Lower leg skin (tissue), 3 donors: ENCODE results near the gene TAC4.

Source experiments
- POLR2A ChIP-seq, 2 donors: fragments of 450-650 bp; IDR thresholded peaks; one replicate each; pipeline ENCODE4 v1.6.1; 2016 to 2017; ENCODE audit warnings: antibody characterized with exemption in 2 of 2, mild to moderate bottlenecking in 1 of 2, moderate library complexity in 1 of 2
- TF ChIP-seq, protein P1 (sequence below), 3 donors: fragments of 450-650 bp; IDR thresholded peaks; one replicate each; pipeline ENCODE4 v1.5.1; 2016; ENCODE audit warnings: antibody characterized with exemption in 3 of 3, mild to moderate bottlenecking in 3 of 3, moderate library complexity in 2 of 3

DNA sequence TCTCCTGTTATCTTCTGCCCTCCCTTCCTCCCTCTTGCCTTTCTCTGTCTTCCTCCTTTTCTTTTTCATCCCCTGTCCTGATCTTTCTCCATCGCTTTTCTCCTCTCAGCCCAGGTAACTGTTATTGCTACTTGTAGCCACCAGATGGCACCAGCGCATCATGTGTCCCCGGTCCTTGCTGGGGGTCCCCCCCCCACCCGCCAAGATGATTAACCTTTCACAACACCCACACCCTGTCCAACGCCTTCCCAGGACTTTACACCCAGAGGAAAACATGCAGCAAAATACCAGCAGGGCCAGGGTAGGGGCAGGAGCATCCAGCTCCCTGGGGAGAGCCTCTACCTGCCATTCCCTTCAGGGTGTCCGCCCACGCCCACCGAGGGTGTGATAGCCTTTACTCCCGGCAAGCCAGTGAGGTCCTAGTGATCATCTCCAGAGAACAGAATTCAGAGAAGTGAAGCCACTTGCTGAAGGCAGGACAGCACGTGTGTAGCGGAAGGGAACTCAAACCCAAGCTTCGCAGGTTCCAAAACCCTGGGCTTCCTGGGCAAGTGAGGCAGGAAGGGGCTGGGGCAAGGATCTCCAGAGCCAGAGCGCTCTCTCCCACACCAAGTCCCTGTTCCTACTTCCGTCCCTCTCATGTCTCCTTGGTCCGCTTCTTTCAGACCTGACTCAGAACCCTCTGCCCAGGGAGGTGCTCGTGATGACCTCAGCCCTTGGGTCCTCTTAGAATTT lies 13.4 kb upstream of the TAC4 start:
- TF ChIP-seq, protein P1, sequence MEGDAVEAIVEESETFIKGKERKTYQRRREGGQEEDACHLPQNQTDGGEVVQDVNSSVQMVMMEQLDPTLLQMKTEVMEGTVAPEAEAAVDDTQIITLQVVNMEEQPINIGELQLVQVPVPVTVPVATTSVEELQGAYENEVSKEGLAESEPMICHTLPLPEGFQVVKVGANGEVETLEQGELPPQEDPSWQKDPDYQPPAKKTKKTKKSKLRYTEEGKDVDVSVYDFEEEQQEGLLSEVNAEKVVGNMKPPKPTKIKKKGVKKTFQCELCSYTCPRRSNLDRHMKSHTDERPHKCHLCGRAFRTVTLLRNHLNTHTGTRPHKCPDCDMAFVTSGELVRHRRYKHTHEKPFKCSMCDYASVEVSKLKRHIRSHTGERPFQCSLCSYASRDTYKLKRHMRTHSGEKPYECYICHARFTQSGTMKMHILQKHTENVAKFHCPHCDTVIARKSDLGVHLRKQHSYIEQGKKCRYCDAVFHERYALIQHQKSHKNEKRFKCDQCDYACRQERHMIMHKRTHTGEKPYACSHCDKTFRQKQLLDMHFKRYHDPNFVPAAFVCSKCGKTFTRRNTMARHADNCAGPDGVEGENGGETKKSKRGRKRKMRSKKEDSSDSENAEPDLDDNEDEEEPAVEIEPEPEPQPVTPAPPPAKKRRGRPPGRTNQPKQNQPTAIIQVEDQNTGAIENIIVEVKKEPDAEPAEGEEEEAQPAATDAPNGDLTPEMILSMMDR (IDR thresholded peaks at IDR 0.05) = peak in 1 of 3 donors; percentile 87
- TF ChIP-seq POLR2A (IDR thresholded peaks at IDR 0.05) = no peak
